Aorta (tissue), 5 donors: ENCODE results near the gene DCTPP1. TPM values are rescaled to one million over a fixed set of nuclear protein-coding genes. Genes with fewer than 3 reads are reported as not detected.
A peak's percentile ranks its signal among the peaks of the same experiment; 100 is the strongest.

Source experiments
- ATAC-seq: fragments of 200-7000 bp; cut with Tn5 transposase; one replicate; pipeline ENCODE4 v1.9.1; 2022; ENCODE audit warnings: moderate library complexity; ENCODE audit not compliant: low FRiP score
- DNase-seq, 2 donors: peaks; one replicate each; pipeline ENCODE4 v3.0.0-alpha.2; 2020
- H3K27ac ChIP-seq, 2 donors: one replicate each; pipeline ENCODE4 v1.5.1; 2013; ENCODE audit warnings: low read length in 2 of 2, mild to moderate bottlenecking in 2 of 2, moderate library complexity in 2 of 2, control low read depth in 1 of 2, inconsistent platforms in 1 of 2, low read depth in 1 of 2
- H3K27me3 ChIP-seq, 2 donors: one replicate each; pipeline ENCODE4 v1.6.1; 2013; ENCODE audit warnings: control low read depth in 1 of 2, low read length in 1 of 2, mild to moderate bottlenecking in 1 of 2, moderate library complexity in 1 of 2; ENCODE audit not compliant: insufficient read depth in 2 of 2, control insufficient read depth in 1 of 2
- H3K36me3 ChIP-seq, 2 donors: one replicate each; pipeline ENCODE4 v1.6.1; 2013; ENCODE audit warnings: control low read depth in 1 of 2, low read length in 1 of 2, mild to moderate bottlenecking in 1 of 2; ENCODE audit not compliant: insufficient read depth in 2 of 2, control insufficient read depth in 1 of 2
- H3K4me1 ChIP-seq, 2 donors: one replicate each; pipeline ENCODE4 v1.6.1; 2013; ENCODE audit warnings: low read length in 2 of 2, control low read depth in 1 of 2, mild to moderate bottlenecking in 1 of 2, moderate library complexity in 1 of 2; ENCODE audit not compliant: insufficient read depth in 2 of 2, control insufficient read depth in 1 of 2
- H3K4me3 ChIP-seq, 2 donors: one replicate each; pipeline ENCODE4 v1.5.1; 2013; ENCODE audit warnings: low read length in 2 of 2, control low read depth in 1 of 2, mild to moderate bottlenecking in 1 of 2
- H3K9me3 ChIP-seq: one replicate; pipeline ENCODE4 v1.6.1; 2013; ENCODE audit warnings: mild to moderate bottlenecking, low read length; ENCODE audit not compliant: control insufficient read depth
- WGBS, 2 donors: extraction: QIAGEN DNeasy Blood & Tissue Kit; methylation state at CpG; one replicate each; pipeline ENCODE4 v1.1.7; 2013; 5-methylcytosine and 5-hydroxymethylcytosine counted together
- intact Hi-C, 2 donors: fragments of 100-400 bp; cut with DNase I; formaldehyde crosslinking; loops; one replicate each; pipeline versions ENCODE4 v1.14.2 to v1.15.0; 2022
- polyA plus RNA-seq, 2 donors: library from polyadenylated mRNA; stranded (reverse); fragments of 200-250 nt; gene quantifications; one replicate each; pipeline ENCODE4 v1.2.3, GENCODE V29; 2013
- total RNA-seq, 2 donors: library from RNA; stranded (reverse); fragmentation: NEBNext Ultra II Directional; extraction: Animal tissue kit (Norgen Biotek cat#: 25700); gene quantifications; one replicate each; pipeline ENCODE4 v1.2.1, GENCODE V29; 2021
- donor health status: healthy with polysubstance abuse.
- donor health status: Bipolar disorder and iron deficiency.
- donor health status: DM: no; HTN: no; CAD: no.
- donor health status: DM: no; HTN: no; CAD: no.
- donor health status: DM: yes; HTN: yes; CAD: no.

Gene DCTPP1
- total and polyA plus RNA-seq, 4 donors = 16.6 to 36.3 (median 19.0) TPM

DNA sequence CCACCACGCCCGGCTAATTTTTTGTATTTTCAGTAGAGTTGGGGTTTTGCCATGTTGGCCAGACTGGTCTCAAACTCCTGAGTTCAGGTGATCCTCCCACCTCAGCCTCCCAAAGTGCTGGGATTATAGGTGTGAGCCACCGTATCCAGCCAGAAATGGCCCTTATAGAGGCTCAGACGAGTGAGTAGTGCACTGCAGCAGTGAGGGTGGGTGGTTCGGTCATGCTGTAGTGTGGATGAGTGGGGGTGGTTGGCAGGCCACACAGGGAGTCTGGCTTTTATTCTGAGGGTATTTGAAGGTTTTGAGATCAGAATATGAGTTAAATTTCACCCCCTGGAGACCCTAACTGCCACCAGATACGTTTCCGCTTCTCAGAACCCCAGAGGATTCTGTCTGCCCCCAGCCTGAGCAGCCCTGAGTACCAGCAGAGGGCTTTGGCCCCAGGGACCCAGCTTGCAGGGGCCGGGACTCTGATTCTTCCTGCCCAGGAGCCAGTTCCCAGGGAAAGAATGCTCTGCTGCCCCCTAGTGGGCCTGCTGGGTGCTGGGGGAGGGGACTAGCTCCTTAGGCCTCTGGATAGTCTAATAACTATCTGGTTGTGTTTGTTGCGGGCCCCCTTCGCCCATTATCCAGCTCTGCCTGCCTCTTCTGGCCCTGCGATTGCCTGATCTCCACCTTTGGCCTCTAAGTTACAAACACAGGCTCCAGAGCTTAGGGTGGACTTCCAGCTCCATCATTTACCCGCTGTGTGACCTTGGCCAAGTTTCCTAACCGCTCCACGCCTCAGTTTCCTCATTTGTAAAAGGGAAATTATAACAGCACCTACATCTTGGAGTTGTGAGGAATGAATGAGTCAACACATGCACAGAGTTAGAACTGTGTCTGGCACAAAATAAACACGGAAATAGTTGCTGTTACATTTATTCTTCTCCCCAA lies 20.4 kb downstream of the DCTPP1 start:
- Histone ChIP-seq H3K27me3 (no peaks in the 10 kb centered on the region), H3K36me3 (peaks cover 0 to 5% of the 10 kb centered on the region in 2 donors), H3K9me3 (no peaks in the 10 kb centered on the region), H3K27ac (no peak overlapping the region), H3K4me3 (no peak overlapping the region), H3K4me1 (no peaks in the 10 kb centered on the region)
- ATAC-seq (peak; percentile 88), DNase-seq (peak; percentile 93 to 97)
- intact Hi-C loops = loop anchor here (2.0 to 10.0 kb wide), 4 partner anchors 285 to 345 kb away; partner anchors contain the start of genes ALDOA (in 1 of the 2), GDPD3 (in 1 of the 2), MAPK3 (in 1 of the 2) and TBX6 (in 1 of the 2)
- WGBS, 2 donors = 30 to 34% methylated on average over 15 of the region's 15 CpGs

DNA sequence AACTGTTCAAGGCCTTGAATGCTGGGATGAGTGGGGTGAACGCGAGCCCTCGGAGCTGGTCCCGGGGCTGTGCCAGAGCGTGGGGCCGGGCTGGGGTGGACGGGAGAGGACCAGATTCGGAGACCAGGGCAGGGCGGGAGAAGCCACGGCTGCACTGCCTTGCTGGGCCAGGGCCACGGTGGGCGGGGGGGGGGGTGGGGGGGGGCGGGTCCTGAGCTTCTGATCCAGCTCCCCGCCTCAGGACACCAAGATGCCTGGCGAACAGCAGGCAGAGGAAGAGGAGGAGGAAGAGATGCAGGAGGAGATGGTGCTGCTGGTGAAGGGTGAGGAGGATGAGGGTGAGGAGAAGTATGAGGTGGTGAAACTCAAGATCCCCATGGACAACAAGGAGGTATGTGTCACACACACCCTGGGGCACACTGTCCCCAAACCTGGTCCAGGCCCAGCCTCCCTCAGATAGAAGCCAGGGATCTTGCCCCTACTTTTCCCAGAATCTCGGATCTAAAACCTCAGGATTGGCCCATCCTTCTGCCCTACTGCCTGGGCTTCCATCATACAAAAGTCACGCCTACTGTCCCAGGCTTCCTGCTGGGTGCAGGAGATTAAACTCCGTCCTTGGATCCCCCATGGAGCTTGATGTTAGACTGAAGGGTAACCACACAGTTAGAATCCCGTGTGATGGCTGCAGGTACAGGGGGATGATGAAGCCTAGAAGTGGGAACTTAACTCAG lies 21.9 kb downstream of the DCTPP1 start:
- Histone ChIP-seq H3K27ac (peak overlapping the region; percentile 59 to 82), H3K9me3 (no peaks in the 10 kb centered on the region), H3K36me3 (peaks cover 0 to 3% of the 10 kb centered on the region in 2 donors), H3K4me1 (no peaks in the 10 kb centered on the region), H3K27me3 (no peaks in the 10 kb centered on the region), H3K4me3 (peak overlapping the region; percentile 60 to 66)
- WGBS, 2 donors = 6 to 8% methylated on average over 16 to 19 of the region's 19 CpGs
- DNase-seq (no peak), ATAC-seq (peak; percentile 19)
- intact Hi-C loops = loop anchor here in 1 of 2 donors (2.0 to 10.0 kb wide), 3 partner anchors 295 to 343 kb away; partner anchors contain the start of genes ALDOA, GDPD3, TBX6 and YPEL3

DNA sequence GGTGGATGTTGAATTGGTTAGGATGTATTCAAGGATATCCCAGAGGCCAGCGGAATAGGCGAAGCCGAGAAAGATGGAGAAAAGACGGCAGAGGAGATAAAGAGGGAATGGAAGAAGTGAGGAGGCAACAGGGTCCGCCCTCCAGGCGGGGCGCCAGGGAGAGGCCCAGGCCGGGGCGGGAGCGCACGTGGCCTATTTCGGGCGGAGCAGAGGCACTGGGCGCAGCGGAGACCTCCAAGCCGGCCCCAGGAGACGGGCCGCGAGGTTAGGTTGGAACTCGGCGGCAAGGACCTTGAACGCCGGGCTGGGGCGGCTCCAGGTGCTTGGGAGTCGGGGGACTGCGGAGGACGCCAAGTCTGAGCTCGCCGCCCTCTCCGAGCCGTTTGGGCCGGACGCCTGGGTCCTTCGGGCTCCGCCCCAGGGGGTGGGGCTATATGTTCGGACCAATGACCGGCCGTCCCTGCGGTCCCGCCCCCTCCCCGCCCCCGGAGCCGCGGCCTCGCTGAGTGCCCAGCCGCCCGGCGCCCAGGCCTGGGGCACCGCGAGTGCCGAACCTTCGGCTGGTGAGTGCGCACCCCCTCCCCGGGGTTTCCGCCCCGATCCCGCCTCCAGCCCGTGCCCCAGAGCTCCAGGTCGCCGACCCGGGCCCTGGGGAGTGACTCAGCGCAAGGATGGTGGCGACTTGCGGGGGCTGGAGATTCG lies 22.6 kb downstream of the DCTPP1 start, which contains the start of gene ZNF771:
Gene ZNF771 (plus strand): TSS at position 505 of the 702 bp plus-strand sequence. CDS start 448 bp downstream, outside the sequence.
- intact Hi-C loops = loop anchor here in 1 of 2 donors (10.0 kb wide), 2 partner anchors 312 to 342 kb away; partner anchors contain the start of genes ALDOA, TBX6 and YPEL3
- H3K27me3 ChIP-seq = no peaks in the 10 kb centered on the region
- no peaks in the 10 kb centered on the region for H3K4me1 ChIP-seq
- peak within 1 kb of the TSS; percentile 60 to 66 for H3K4me3 ChIP-seq
- ATAC-seq = peak; percentile 96
- peak within 1 kb of the TSS; percentile 59 to 82 for H3K27ac ChIP-seq
- 0% methylated on average over 62 to 65 of the region's 65 CpGs for WGBS, 2 donors
- H3K36me3 ChIP-seq = peaks cover 0 to 3% of the 10 kb centered on the region in 2 donors
- H3K9me3 ChIP-seq = no peaks in the 10 kb centered on the region
- peak; percentile 96 to 97 for DNase-seq

DNA sequence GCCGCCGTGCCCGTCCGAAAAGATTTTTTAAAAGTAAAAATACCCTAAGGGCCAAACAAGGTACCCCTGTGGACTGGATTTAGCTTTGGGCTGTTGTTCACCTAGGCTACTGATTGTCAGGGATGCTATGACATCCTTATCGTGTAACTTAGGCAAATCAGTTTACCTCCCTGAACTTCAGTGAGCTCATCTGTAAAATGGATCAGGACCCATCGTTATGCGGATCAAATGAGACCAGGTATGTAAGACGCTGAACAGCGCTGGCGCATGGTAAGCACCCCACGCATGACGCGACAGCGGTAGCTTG lies 23.1 kb downstream of the DCTPP1 start:
- Histone ChIP-seq H3K36me3 (peaks cover 0 to 3% of the 10 kb centered on the region in 2 donors), H3K4me1 (no peaks in the 10 kb centered on the region), H3K4me3 (peak overlapping the region in 1 of 2 donors; percentile 66), H3K9me3 (no peaks in the 10 kb centered on the region), H3K27me3 (no peaks in the 10 kb centered on the region), H3K27ac (peak overlapping the region in 1 of 2 donors; percentile 55)
- DNase-seq = no peak
- intact Hi-C loops = loop anchor here in 1 of 2 donors (10.0 kb wide), 2 partner anchors 312 to 342 kb away; partner anchors contain the start of genes ALDOA, TBX6 and YPEL3
- no peak for ATAC-seq
- 11 to 16% methylated on average over 14 of the region's 14 CpGs for WGBS, 2 donors

DNA sequence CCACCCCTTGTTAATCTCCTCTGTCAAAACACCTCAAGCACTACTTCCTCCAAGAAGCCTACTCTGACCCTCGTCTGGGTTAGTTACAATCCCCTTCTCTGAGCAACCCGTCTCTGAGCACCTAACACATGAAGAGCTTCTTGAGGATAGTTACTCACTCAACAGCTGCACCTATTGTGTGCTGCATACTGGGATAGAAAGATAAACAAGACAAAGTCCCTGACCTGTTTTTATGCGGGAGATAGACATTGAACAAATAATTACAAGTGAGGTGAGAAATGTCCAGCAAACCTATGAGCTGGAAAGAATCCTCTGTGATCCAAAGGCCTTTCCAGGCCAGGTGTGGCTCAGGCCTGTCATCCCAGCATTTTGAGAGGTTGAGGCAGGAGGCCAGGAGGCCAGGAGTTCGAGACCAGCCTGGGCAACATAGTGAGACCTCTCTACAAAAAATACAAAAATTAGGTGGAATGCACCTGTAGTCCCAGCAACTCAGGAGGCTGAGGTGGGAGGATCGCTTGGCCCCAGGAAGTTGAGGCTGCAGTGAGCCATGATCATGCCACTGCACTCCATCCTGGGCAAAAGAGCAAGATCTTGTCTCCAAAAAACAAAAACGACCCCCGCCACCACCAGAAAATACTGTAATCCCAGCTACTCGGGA lies 27.9 kb downstream of the DCTPP1 start:
- ATAC-seq = no peak
- H3K9me3 ChIP-seq = no peaks in the 10 kb centered on the region
- DNase-seq = no peak
- H3K27me3 ChIP-seq = no peaks in the 10 kb centered on the region
- H3K27ac ChIP-seq = no peak overlapping the region
- no peaks in the 10 kb centered on the region for H3K36me3 ChIP-seq
- intact Hi-C loops = loop anchor here in 1 of 2 donors (10.0 kb wide), 2 partner anchors 307 to 337 kb away; partner anchors contain the start of genes ALDOA, TBX6 and YPEL3
- 77 to 78% methylated on average over 8 of the region's 8 CpGs for WGBS, 2 donors
- H3K4me3 ChIP-seq = no peak overlapping the region
- peaks cover 0 to 2% of the 10 kb centered on the region in 2 donors for H3K4me1 ChIP-seq

DNA sequence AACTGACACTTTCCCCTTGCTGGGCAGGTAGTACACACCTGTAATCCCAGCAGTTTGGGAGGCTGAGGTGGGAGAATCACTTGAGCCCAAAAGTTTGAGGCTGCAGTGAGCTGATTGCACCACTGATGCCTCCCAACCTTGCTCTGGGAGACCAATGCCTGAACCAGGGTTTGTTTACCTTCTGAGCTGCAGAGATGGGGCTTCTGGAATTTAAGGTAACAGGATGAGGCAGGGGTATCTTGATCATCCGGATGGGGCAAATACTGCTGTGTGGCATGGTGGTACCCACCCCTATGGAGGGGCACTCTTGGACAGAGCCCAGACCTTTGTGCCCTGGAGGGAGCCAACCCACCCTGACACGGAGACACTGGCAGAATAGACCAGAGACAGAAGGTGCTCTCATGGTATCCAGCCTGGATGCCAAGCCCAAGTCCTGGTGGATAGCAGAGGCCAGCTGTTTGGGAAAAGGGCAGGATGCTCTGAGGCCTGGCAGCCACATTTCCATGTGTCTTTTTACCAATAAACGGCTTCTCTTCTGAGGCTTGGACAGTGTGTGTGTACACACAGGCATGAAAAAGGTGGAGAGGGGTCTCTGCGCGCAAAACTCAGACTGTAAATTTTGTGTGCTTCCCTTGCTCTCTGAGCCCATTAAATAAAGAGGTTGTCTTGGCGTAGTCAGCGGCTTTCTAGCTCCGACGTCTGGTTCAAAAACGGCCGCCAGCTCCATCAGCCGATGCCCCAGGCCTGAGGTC lies 30.2 kb downstream of the DCTPP1 start:
- intact Hi-C loops = loop anchor here in 1 of 2 donors (10.0 kb wide), 2 partner anchors 305 to 335 kb away; partner anchors contain the start of genes ALDOA, TBX6 and YPEL3
- Histone ChIP-seq H3K27ac (peak overlapping the region; percentile 19 to 91), H3K36me3 (no peaks in the 10 kb centered on the region), H3K9me3 (no peaks in the 10 kb centered on the region), H3K4me1 (peaks cover 0 to 2% of the 10 kb centered on the region in 2 donors), H3K4me3 (peak overlapping the region; percentile 46 to 94), H3K27me3 (no peaks in the 10 kb centered on the region)
- no peak for DNase-seq
- 6% methylated on average over 12 of the region's 12 CpGs for WGBS, 2 donors
- no peak for ATAC-seq

DNA sequence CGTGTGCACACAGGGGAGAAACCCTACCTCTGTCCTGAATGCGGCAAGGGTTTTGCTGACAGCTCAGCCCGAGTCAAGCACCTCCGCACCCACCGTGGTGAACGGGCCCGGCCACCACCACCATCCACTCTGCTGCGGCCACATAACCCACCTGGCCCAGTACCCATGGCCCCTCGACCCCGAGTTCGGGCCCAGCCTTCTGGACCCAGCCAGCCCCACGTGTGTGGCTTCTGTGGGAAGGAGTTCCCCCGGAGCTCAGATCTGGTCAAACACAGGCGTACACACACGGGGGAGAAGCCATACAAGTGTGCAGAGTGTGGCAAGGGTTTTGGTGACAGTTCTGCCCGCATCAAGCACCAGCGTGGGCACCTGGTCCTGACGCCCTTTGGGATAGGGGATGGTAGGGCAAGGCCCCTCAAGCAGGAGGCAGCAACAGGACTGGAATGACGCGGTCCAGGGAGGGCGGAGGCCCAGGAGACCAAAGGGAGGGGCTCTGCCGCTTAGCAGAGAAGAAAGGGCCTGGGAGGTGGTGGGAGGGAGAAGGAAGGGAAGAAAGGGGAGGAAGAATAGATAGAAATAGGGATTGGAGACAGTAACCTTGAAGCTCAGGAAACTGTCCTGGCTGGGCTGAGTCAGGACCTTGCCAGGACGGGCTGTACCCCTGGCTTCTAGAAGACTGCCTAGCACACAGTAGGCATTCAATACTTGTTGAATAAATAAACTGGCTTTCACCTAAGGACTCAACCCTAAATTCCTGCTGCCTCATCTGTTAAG lies 31.0 kb downstream of the DCTPP1 start:
- intact Hi-C loops = no loop called here
- DNase-seq = no peak
- WGBS, 2 donors = 76 to 78% methylated on average over 23 of the region's 23 CpGs
- H3K4me1 ChIP-seq = peaks cover 0 to 2% of the 10 kb centered on the region in 2 donors
- no peaks in the 10 kb centered on the region for H3K27me3 ChIP-seq
- H3K27ac ChIP-seq = no peak overlapping the region
- H3K9me3 ChIP-seq = no peaks in the 10 kb centered on the region
- H3K4me3 ChIP-seq = no peak overlapping the region
- ATAC-seq = no peak
- no peaks in the 10 kb centered on the region for H3K36me3 ChIP-seq
